ENCODE measurements around the gene PARVA.

DNA sequence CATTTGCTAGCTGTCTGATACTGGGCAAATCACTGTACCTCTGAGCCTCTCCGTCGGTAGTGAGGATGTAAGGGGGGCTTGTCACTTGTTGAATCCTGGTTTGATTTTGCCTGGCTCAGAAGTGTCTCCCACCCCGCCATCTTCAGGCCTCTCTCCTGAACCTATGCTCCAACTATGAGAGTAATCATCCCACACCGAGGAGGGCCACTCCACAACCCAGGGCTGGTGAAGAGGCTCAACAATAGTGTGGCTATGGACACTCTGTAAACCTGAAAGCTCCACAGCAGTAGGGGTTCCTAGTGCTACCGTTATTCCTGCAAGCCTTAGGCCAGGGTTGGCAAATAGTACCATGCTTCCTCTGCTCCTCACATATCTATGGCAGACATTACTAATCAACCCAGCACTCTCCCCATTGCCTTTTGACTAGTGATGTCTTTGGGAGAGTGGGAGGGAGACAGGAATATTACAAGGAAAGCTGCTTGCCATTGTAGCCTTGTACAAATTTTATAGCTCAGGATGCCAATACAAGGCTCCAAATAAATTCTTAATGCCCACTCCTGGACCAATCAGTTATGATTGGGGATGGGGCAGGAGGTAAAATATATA, 162.8 kb downstream of the PARVA start:
- TF ChIP-seq E2F5 (CRISPR knock-in tag; IDR thresholded peaks at IDR 0.05) (no peak), CTCF (IDR thresholded peaks at IDR 0.05) (no peak)

Data from WTC11 (cell line).